Ishikawa (cell line): ENCODE results near the gene GAL3ST1.
A peak's percentile ranks its signal among the peaks of the same experiment; 100 is the strongest.

Experiments
- CEBPB ChIP-seq: IDR thresholded peaks from 2 replicates; pipeline ENCODE4 v1.6.1; 2012
- CREB1 ChIP-seq: IDR thresholded peaks from 2 replicates; pipeline ENCODE4 v1.6.1; 2012; ENCODE audit warnings: low read depth
- EGR1 ChIP-seq: IDR thresholded peaks from 2 replicates; pipeline ENCODE4 v1.6.1; 2012
- EP300 ChIP-seq: IDR thresholded peaks from 2 replicates; pipeline ENCODE4 v1.6.1; 2012; ENCODE audit warnings: borderline replicate concordance
- FOXM1 ChIP-seq: IDR thresholded peaks from 2 replicates; pipeline ENCODE4 v1.6.1; 2012; ENCODE audit warnings: low read depth, borderline replicate concordance
- NFIC ChIP-seq: IDR thresholded peaks from 2 replicates; pipeline ENCODE4 v1.6.1; 2012
- RAD21 ChIP-seq: IDR thresholded peaks from 2 replicates; pipeline ENCODE4 v1.6.1; 2012; ENCODE audit warnings: low read depth
- TAF1 ChIP-seq: IDR thresholded peaks from 2 replicates; pipeline ENCODE4 v1.6.1; 2012; ENCODE audit warnings: low read depth, mild to moderate bottlenecking
- TCF12 ChIP-seq: IDR thresholded peaks from 2 replicates; pipeline ENCODE4 v1.6.1; 2012; ENCODE audit warnings: low read depth
- TEAD4 ChIP-seq: IDR thresholded peaks from 2 replicates; pipeline ENCODE4 v1.6.1; 2012
- YY1 ChIP-seq: IDR thresholded peaks from 2 replicates; pipeline ENCODE4 v1.6.1; 2012; ENCODE audit warnings: low read depth
- ZBTB7A ChIP-seq: IDR thresholded peaks from 2 replicates; pipeline ENCODE4 v1.6.1; 2012; ENCODE audit warnings: low read depth
- TF ChIP-seq, protein P1 (sequence below): IDR thresholded peaks from 2 replicates; pipeline ENCODE4 v1.6.1; 2012
- TF ChIP-seq, protein P2 (sequence below): IDR thresholded peaks from 2 replicates; pipeline ENCODE4 v1.6.1; 2012; ENCODE audit warnings: low read depth, mild to moderate bottlenecking
- TF ChIP-seq, protein P3 (sequence below): IDR thresholded peaks from 2 replicates; pipeline ENCODE4 v1.6.1; 2012

Gene GAL3ST1

DNA sequence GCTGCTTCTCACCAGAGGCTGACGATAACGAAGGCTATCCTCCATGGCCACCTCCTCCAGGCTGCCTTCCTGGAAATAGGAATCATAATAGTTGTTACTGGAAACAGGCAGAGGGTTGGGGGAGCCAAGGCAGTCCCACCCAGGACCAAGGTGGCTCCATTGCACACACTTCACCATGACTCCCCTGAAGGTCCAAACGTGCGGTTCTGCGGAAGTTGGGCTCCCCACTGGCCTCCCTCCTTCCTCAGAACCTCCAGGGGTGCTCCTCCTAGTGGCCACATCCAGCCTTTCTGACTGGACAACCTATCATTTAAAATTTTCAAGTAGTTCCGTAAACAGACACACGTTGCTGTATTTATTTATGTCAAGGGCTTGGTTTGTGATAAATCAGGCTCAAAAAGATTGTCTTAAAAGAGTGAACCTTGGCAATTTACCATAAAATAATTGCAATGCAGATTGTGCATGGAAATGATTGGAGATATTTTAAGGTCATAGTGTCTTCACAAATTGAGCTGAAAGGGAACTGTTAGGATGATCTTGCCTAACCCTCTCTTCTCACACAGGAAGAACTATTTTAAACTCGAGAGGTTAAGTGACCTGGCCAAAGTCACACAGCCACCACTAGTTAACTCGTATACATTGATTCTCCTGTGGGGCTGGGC, 31.1 kb upstream of the GAL3ST1 start:
- no peak for TF ChIP-seq FOXM1
- TF ChIP-seq, protein P1, sequence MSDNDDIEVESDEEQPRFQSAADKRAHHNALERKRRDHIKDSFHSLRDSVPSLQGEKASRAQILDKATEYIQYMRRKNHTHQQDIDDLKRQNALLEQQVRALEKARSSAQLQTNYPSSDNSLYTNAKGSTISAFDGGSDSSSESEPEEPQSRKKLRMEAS: peak; percentile 57; the same call in 1 of the 2 replicates

DNA sequence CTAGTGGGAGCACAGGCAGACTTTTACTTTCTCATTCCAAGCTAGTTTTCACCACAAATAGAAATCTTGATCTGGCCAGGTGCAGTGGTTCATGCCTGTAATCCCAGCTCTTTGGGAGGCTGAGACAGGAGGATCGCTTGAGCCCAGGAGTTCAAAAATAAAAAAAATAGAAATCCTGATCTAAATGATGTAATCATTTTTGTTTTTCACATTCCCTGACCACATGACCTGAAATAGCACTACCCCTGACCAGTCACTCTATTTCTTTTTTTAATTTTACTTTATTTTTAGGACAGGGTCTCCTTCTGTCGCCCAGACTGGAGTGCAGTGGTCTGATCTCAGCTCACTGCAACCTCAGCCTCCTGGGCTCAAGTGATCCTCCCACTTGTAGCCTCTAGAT, 30.3 kb upstream of the GAL3ST1 start:
- TF ChIP-seq YY1 (no peak), EGR1 (no peak), TAF1 (no peak), NFIC (no peak), EP300 (no peak), TEAD4 (no peak), CREB1 (no peak), ZBTB7A (no peak), TCF12 (no peak), RAD21 (no peak)
- TF ChIP-seq, protein P2, sequence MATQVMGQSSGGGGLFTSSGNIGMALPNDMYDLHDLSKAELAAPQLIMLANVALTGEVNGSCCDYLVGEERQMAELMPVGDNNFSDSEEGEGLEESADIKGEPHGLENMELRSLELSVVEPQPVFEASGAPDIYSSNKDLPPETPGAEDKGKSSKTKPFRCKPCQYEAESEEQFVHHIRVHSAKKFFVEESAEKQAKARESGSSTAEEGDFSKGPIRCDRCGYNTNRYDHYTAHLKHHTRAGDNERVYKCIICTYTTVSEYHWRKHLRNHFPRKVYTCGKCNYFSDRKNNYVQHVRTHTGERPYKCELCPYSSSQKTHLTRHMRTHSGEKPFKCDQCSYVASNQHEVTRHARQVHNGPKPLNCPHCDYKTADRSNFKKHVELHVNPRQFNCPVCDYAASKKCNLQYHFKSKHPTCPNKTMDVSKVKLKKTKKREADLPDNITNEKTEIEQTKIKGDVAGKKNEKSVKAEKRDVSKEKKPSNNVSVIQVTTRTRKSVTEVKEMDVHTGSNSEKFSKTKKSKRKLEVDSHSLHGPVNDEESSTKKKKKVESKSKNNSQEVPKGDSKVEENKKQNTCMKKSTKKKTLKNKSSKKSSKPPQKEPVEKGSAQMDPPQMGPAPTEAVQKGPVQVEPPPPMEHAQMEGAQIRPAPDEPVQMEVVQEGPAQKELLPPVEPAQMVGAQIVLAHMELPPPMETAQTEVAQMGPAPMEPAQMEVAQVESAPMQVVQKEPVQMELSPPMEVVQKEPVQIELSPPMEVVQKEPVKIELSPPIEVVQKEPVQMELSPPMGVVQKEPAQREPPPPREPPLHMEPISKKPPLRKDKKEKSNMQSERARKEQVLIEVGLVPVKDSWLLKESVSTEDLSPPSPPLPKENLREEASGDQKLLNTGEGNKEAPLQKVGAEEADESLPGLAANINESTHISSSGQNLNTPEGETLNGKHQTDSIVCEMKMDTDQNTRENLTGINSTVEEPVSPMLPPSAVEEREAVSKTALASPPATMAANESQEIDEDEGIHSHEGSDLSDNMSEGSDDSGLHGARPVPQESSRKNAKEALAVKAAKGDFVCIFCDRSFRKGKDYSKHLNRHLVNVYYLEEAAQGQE: no peak
- TF ChIP-seq, protein P1: no peak
- TF ChIP-seq, protein P3, sequence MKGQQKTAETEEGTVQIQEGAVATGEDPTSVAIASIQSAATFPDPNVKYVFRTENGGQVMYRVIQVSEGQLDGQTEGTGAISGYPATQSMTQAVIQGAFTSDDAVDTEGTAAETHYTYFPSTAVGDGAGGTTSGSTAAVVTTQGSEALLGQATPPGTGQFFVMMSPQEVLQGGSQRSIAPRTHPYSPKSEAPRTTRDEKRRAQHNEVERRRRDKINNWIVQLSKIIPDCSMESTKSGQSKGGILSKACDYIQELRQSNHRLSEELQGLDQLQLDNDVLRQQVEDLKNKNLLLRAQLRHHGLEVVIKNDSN: no peak

DNA sequence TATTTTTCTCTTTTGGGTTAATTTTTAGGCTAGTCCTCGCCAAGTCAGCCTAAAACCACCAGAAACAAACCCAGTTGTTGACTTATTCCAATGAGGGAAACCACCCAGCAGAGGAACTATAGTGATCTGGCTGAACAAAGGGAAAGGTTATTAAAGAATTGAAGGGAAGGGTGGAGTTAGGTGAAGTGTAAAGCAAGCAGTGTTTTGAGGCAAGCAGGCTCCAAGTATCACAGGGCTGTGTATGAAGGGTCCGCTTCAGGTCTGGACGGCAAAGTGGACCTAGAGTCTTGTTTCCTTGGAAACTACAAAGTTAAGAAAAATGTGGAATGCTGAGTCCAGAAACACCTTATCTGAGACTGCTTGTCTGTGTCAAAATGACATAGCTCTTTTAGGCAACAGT, 29.3 kb upstream of the GAL3ST1 start:
- TF ChIP-seq, protein P3: no peak
- no peak for TF ChIP-seq CREB1
- TF ChIP-seq TEAD4: no peak
- TF ChIP-seq ZBTB7A: no peak
- no peak for TF ChIP-seq TAF1
- TF ChIP-seq YY1: no peak
- TF ChIP-seq CEBPB: no peak

DNA sequence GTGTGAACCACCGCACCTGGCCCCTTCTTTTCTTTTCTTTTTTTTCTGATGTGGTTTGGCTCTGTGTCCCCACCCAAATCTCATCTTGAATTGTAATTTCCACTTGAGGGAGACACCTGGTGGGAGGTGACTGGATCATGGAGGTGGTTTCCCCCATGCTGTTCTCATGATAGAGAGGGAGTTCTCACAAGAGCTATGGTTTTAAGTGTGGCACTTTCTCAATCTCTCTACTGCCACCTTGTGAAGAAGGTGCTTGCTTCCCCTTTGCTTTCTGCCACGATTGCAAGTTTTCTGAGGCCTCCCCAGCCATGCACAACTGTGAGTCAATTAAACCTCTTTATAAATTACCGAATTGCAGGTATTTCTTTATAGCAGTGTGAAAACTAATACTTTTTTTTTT, 27.6 kb upstream of the GAL3ST1 start:
- TF ChIP-seq NFIC: no peak
- peak; percentile 54 for TF ChIP-seq RAD21
- TF ChIP-seq TEAD4: no peak

DNA sequence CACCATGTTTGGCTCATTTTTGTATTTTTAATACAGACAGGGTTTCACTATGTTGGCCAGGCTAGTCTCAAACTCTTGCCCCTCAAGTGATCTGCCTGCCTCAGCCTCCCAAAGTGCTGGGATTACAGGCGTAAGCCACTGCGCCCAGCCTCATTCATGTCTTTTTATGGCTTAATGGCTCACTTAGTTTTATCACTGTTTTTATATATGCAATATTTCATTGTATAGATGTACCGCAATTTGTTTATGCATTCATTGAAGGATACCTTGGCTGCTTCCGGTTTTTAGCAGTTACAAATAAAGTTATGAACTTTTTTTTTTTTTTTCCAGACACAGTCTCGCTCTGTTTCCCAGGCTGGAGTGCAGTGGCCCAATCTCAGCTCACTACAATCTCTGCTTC, 27.0 kb upstream of the GAL3ST1 start:
- TF ChIP-seq TAF1 (no peak), EGR1 (no peak), TEAD4 (no peak), NFIC (no peak), FOXM1 (no peak), EP300 (no peak), CEBPB (no peak), CREB1 (no peak), TCF12 (no peak), YY1 (no peak), ZBTB7A (no peak), RAD21 (no peak)
- TF ChIP-seq, protein P3: no peak
- TF ChIP-seq, protein P2: no peak
- TF ChIP-seq, protein P1: no peak

DNA sequence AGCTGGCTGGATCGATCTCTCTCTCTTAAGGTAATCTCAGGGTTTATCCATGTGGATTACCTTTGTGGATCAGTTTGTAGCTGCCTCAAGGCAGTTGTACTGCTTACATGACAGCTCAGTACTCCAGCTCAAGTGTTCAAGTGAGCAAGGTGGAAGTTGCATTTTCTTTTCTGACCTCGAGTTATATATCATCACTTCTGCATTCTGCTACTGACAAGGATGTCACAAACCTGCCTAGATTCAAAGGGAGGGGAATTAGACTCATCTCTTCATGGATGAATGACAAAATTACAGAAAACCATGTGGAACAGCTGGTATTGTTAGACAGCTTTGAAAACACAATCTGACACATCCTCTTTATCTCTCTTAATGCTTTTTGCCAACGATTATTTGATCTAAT, 26.5 kb upstream of the GAL3ST1 start:
- no peak for TF ChIP-seq RAD21
- no peak for TF ChIP-seq TCF12
- TF ChIP-seq FOXM1: no peak
- no peak for TF ChIP-seq TEAD4
- TF ChIP-seq, protein P2: no peak
- no peak for TF ChIP-seq NFIC
- TF ChIP-seq EP300: no peak
- TF ChIP-seq, protein P1: no peak
- no peak for TF ChIP-seq EGR1
- TF ChIP-seq YY1: no peak
